Measurements from ENCODE around the gene NCAPD3. TPM values are rescaled to one million over a fixed set of nuclear protein-coding genes. Genes with fewer than 3 reads are reported as not detected.

The NCAPD3 gene
- total and polyA plus RNA-seq, 2 donors (not counting 3 experiments of a cell fraction or from before 2014, with no cell fraction given), result 22.6 to 43.8 TPM

- no peak overlapping the region for H3K4me3 ChIP-seq (replicated peaks in 1 of 3; ENCODE audit: insufficient read depth in 1 of 3, low read depth in 1 of 3, low read length in 3 of 3)
- H3K4me1 ChIP-seq (ENCODE audit: control insufficient read depth, extremely low read depth, insufficient read depth, low read length), result peaks cover 6% of the 10 kb centered on the region
- H4K20me1 ChIP-seq (replicated peaks; ENCODE audit: control insufficient read depth, extremely low read depth, insufficient read depth, low read length), result no peaks in the 10 kb centered on the region
- BruUV-seq (replicated peaks), result no TSS peak
- no peak for TF ChIP-seq POLR2A (IDR thresholded peaks at IDR 0.05; ENCODE audit: low read depth, low read length)
- TF ChIP-seq MYC (IDR thresholded peaks at IDR 0.05; ENCODE audit: low read depth, low read length), result no peak
- TF ChIP-seq, protein P1, sequence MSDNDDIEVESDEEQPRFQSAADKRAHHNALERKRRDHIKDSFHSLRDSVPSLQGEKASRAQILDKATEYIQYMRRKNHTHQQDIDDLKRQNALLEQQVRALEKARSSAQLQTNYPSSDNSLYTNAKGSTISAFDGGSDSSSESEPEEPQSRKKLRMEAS (IDR thresholded peaks at IDR 0.05; ENCODE audit: insufficient read depth, insufficient read length), result no peak
- TF ChIP-seq POLR2AphosphoS5 (IDR thresholded peaks at IDR 0.05; ENCODE audit: insufficient read depth, low read depth, low read length), result no peak
- no peak for TF ChIP-seq CTCF (IDR thresholded peaks at IDR 0.05; ENCODE audit: extremely low read depth in 1 of 2, insufficient read depth in 1 of 2, low read depth in 1 of 2, low read length in 2 of 2)
- TF ChIP-seq GATA2 (IDR thresholded peaks at IDR 0.05; ENCODE audit: insufficient read depth, insufficient read length, low read depth, low read length), result no peak
- TF ChIP-seq FOS (IDR thresholded peaks at IDR 0.05; ENCODE audit: borderline replicate concordance, insufficient read depth, low read length), result no peak
- no peak for TF ChIP-seq EZH2 (IDR thresholded peaks at IDR 0.05; ENCODE audit: borderline replicate concordance, low read depth, low read length, severe bottlenecking)
- TF ChIP-seq JUN (IDR thresholded peaks at IDR 0.05; ENCODE audit: borderline replicate concordance, insufficient read depth, insufficient read length, low read depth), result no peak
- DNase-seq (ENCODE audit: low read depth, low spot score) (no peak), FAIRE-seq (no peak)
- peaks cover 6 to 17% of the 10 kb centered on the region in 2 experiments for H3K36me3 ChIP-seq (ENCODE audit: control insufficient read depth in 2 of 2, extremely low read depth in 1 of 2, insufficient read depth in 2 of 2, low read length in 2 of 2)
- intact Hi-C loops (cut with micrococcal nuclease) (no loop called here), dilution Hi-C loops (cut with MboI; ENCODE audit: extremely low pct_ligation_motif_present, low sequenced_read_pairs) (no loop called here)
- no peak overlapping the region for H3K27ac ChIP-seq (ENCODE audit: insufficient read depth, low read depth, low read length)
- ChIA-PET POLR2A (no interaction called here), CTCF (interaction anchor here (1.6 kb wide), 1 partner anchor 33 kb away, joined by 3 read pairs; no protein-coding TSS in a partner anchor)
- no peak overlapping the region for H3K9ac ChIP-seq (replicated peaks; ENCODE audit: extremely low read depth, insufficient read depth, low read length)
- H3K9me3 ChIP-seq (replicated peaks; ENCODE audit: control insufficient read depth, insufficient read depth, low read length), result no peaks in the 10 kb centered on the region
- H3K9me1 ChIP-seq (replicated peaks; ENCODE audit: control insufficient read depth, extremely low read depth, insufficient read depth, low read length), result no peaks in the 10 kb centered on the region
- no peak overlapping the region for H2AFZ ChIP-seq (ENCODE audit: low read depth, low read length)
- H3K27me3 ChIP-seq (ENCODE audit: control insufficient read depth in 2 of 2, insufficient read depth in 2 of 2, low read length in 2 of 2), result no peaks in the 10 kb centered on the region
- H3K79me2 ChIP-seq (ENCODE audit: control insufficient read depth, insufficient read depth, low read length), result peaks cover 6% of the 10 kb centered on the region
- no peak overlapping the region for H3K4me2 ChIP-seq (ENCODE audit: insufficient read depth, low read length)
Observed at GRCh38 chr11:134258577-134258976, 34.8 kb upstream of the NCAPD3 start.
